ENCODE measurements around the gene MTA1.
A peak's percentile ranks its signal among the peaks of the same experiment; 100 is the strongest.

MTA1 gene

DNA sequence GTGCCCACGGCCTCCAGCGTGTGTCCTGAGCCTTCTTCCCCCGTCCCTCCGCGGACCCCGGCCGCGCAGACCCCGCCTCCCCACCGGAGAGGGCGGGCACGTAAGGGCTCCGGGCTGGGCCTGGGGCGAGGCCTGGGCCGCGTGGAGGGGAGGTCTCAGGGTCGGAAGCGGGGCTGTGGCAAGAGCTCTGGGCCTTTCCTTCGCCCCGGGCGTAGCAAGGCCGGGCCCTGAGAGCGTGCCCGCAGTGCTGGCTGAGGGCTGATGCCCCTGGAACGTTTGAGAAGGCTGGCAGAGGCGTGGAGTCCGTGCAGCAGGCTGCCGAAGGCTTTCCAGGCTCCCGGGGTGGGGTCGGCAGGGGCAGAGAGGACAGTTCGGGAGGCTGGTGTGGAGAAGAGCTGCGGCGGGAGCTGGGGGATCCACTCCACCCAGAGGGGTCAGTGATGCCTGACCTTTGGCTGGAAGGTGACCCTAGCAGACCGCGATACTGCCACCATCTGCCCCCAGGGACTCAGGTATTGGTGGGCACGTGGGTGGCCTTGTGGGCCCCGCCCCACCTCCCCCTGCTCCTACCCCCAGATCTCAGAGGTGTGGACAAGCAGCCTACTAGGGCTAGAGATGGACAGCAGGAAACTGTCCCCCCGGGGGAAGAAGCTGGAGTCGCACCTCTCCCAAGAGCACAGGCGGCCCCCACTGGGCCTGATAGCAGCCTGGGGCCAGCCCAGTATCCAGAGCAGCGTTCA, 20.7 kb upstream of the MTA1 start:
- H3K4me1 ChIP-seq (ENCODE audit: control insufficient read depth in 1 of 2, insufficient read depth in 1 of 2, low read depth in 1 of 2, low read length in 1 of 2), result peaks cover 20 to 27% of the 10 kb centered on the region in 2 experiments
- H3K36me3 ChIP-seq, result peaks cover 7% of the 10 kb centered on the region
- no peaks in the 10 kb centered on the region for H3K9me3 ChIP-seq
- no peak for TF ChIP-seq CTCF (IDR thresholded peaks at IDR 0.05)
- H3K27ac ChIP-seq, result peak overlapping the region; percentile 86
- H3K27me3 ChIP-seq, result no peaks in the 10 kb centered on the region
- peak overlapping the region; percentile 82 to 97 for H3K4me3 ChIP-seq (ENCODE audit: low read depth in 1 of 2, low read length in 1 of 2)

- peak overlapping the region; percentile 86 for H3K27ac ChIP-seq
- TF ChIP-seq CTCF (IDR thresholded peaks at IDR 0.05), result no peak
- H3K9me3 ChIP-seq, result no peaks in the 10 kb centered on the region
- no peaks in the 10 kb centered on the region for H3K27me3 ChIP-seq
- H3K36me3 ChIP-seq, result peaks cover 7% of the 10 kb centered on the region
- peak overlapping the region; percentile 82 to 97 for H3K4me3 ChIP-seq (ENCODE audit: low read depth in 1 of 2, low read length in 1 of 2)
- H3K4me1 ChIP-seq (ENCODE audit: control insufficient read depth in 1 of 2, insufficient read depth in 1 of 2, low read depth in 1 of 2, low read length in 1 of 2), result peaks cover 15 to 22% of the 10 kb centered on the region in 2 experiments
Measured at GRCh38 chr14:105399466-105399775, 20.2 kb upstream of the MTA1 start.

- H3K4me1 ChIP-seq (ENCODE audit: control insufficient read depth in 1 of 2, insufficient read depth in 1 of 2, low read depth in 1 of 2, low read length in 1 of 2), result peaks cover 13 to 21% of the 10 kb centered on the region in 2 experiments
- no peak for TF ChIP-seq CTCF (IDR thresholded peaks at IDR 0.05)
- no peak overlapping the region for H3K27ac ChIP-seq
- peaks cover 7% of the 10 kb centered on the region for H3K36me3 ChIP-seq
- H3K4me3 ChIP-seq (ENCODE audit: low read depth in 1 of 2, low read length in 1 of 2), result no peak overlapping the region
- H3K9me3 ChIP-seq, result no peaks in the 10 kb centered on the region
- H3K27me3 ChIP-seq, result no peaks in the 10 kb centered on the region
Measured at GRCh38 chr14:105400016-105400415, 19.6 kb upstream of the MTA1 start.

DNA sequence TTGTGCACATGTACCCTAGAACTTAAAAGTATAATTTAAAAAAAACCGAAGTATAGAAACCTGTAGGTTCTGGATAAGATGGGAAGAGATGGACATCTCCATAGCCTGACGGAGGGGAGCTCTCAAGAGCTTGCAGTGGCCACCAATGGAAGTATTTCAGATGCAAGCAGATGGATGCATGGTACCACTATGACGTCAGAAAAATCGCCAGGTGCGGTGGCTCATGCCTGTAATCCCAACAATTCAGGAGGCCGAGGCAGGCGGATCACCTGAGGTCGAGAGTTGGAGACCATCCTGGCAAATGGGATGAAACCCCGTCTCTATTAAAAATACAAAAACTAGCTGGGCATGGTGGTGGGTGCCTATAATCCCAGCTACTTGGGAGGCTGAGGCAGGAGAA, 17.9 kb upstream of the MTA1 start:
- no peak for TF ChIP-seq CTCF (IDR thresholded peaks at IDR 0.05)
- H3K27ac ChIP-seq, result no peak overlapping the region
- H3K27me3 ChIP-seq, result no peaks in the 10 kb centered on the region
- no peaks in the 10 kb centered on the region for H3K9me3 ChIP-seq
- H3K4me3 ChIP-seq (ENCODE audit: low read depth in 1 of 2, low read length in 1 of 2), result no peak overlapping the region
- peaks cover 7% of the 10 kb centered on the region for H3K36me3 ChIP-seq
- H3K4me1 ChIP-seq (ENCODE audit: control insufficient read depth in 1 of 2, insufficient read depth in 1 of 2, low read depth in 1 of 2, low read length in 1 of 2), result peaks cover 13 to 21% of the 10 kb centered on the region in 2 experiments

- no peaks in the 10 kb centered on the region for H3K9me3 ChIP-seq
- no peak for TF ChIP-seq CTCF (IDR thresholded peaks at IDR 0.05)
- H3K27me3 ChIP-seq, result peaks cover 47% of the 10 kb centered on the region
- no peak overlapping the region for H3K4me3 ChIP-seq (ENCODE audit: low read depth in 1 of 2, low read length in 1 of 2)
- H3K27ac ChIP-seq, result no peak overlapping the region
- H3K36me3 ChIP-seq, result no peaks in the 10 kb centered on the region
- peaks cover 5 to 8% of the 10 kb centered on the region in 2 experiments for H3K4me1 ChIP-seq (ENCODE audit: control insufficient read depth in 1 of 2, insufficient read depth in 1 of 2, low read depth in 1 of 2, low read length in 1 of 2)
Measured at GRCh38 chr14:105408592-105408991, 11.0 kb upstream of the MTA1 start.
